KOPT-K1 (cell line): ENCODE data around the gene ISM1.

Experiments used
- H3K27ac ChIP-seq: fragments of 200-600 bp; sonication (generic); 2 replicates; pipeline ENCODE4 v1.5.1; 2016; ENCODE audit warnings: antibody characterized with exemption, mild to moderate bottlenecking, low read depth, low read length; ENCODE audit not compliant: poor library complexity, severe bottlenecking
- H3K36me3 ChIP-seq: fragments of 200-600 bp; sonication (generic); 2 replicates; pipeline ENCODE4 v1.5.1; 2017; ENCODE audit warnings: antibody characterized with exemption, mild to moderate bottlenecking, low read length, moderate library complexity; ENCODE audit not compliant: insufficient read depth
- H3K9me3 ChIP-seq: fragments of 200-600 bp; sonication (generic); 2 replicates; pipeline ENCODE4 v1.5.1; 2017; ENCODE audit warnings: antibody characterized with exemption, low read length, mild to moderate bottlenecking; ENCODE audit not compliant: insufficient read depth, poor library complexity, severe bottlenecking

The ISM1 gene

GRCh38 chr20:13220904-13221297, at the start of gene ISM1:
Gene ISM1, plus strand, starts transcription at chr20:13221274. Its CDS starts 503 bp downstream, at chr20:13221777.
- Histone ChIP-seq H3K36me3 (no peaks in the 10 kb centered on the region), H3K27ac (no peak within 1 kb of the TSS), H3K9me3 (no peaks in the 10 kb centered on the region)

GRCh38 chr20:13173201-13173600, 47.9 kb upstream of the ISM1 start:
- peaks cover 4% of the 10 kb centered on the region for H3K9me3 ChIP-seq
- no peaks in the 10 kb centered on the region for H3K36me3 ChIP-seq
- H3K27ac ChIP-seq, result no peak overlapping the region

GRCh38 chr20:13174402-13174801, 46.7 kb upstream of the ISM1 start:
- no peaks in the 10 kb centered on the region for H3K36me3 ChIP-seq

GRCh38 chr20:13180986-13181889, 39.8 kb upstream of the ISM1 start:
- Histone ChIP-seq H3K9me3 (peaks cover 2% of the 10 kb centered on the region), H3K36me3 (no peaks in the 10 kb centered on the region), H3K27ac (no peak overlapping the region)

More at GRCh38 chr20:13174402-13174801, 46.7 kb upstream of the ISM1 start:
- peaks cover 4% of the 10 kb centered on the region for H3K9me3 ChIP-seq
- H3K27ac ChIP-seq, result no peak overlapping the region

- H3K9me3 ChIP-seq, result no peaks in the 10 kb centered on the region
- H3K27ac ChIP-seq, result no peak overlapping the region
- no peaks in the 10 kb centered on the region for H3K36me3 ChIP-seq
Observed at GRCh38 chr20:13183005-13183404, 38.1 kb upstream of the ISM1 start.

- no peaks in the 10 kb centered on the region for H3K9me3 ChIP-seq
- no peaks in the 10 kb centered on the region for H3K36me3 ChIP-seq
- H3K27ac ChIP-seq, result no peak overlapping the region
Observed at GRCh38 chr20:13186043-13186774, 34.9 kb upstream of the ISM1 start.

- Histone ChIP-seq H3K27ac (no peak overlapping the region), H3K36me3 (no peaks in the 10 kb centered on the region), H3K9me3 (no peaks in the 10 kb centered on the region)
Observed at GRCh38 chr20:13187899-13188298, 33.2 kb upstream of the ISM1 start.

GRCh38 chr20:13199279-13199678, 21.8 kb upstream of the ISM1 start:
- Histone ChIP-seq H3K36me3 (no peaks in the 10 kb centered on the region), H3K9me3 (no peaks in the 10 kb centered on the region), H3K27ac (no peak overlapping the region)

GRCh38 chr20:13200767-13201500, 20.1 kb upstream of the ISM1 start:
- Histone ChIP-seq H3K9me3 (no peaks in the 10 kb centered on the region), H3K36me3 (no peaks in the 10 kb centered on the region), H3K27ac (no peak overlapping the region)

GRCh38 chr20:13202565-13202964, 18.5 kb upstream of the ISM1 start:
- Histone ChIP-seq H3K9me3 (no peaks in the 10 kb centered on the region), H3K36me3 (no peaks in the 10 kb centered on the region), H3K27ac (no peak overlapping the region)

GRCh38 chr20:13205425-13205824, 15.6 kb upstream of the ISM1 start:
- no peaks in the 10 kb centered on the region for H3K9me3 ChIP-seq
- H3K36me3 ChIP-seq, result no peaks in the 10 kb centered on the region
- no peak overlapping the region for H3K27ac ChIP-seq

GRCh38 chr20:13205848-13206434, 15.1 kb upstream of the ISM1 start:
- no peaks in the 10 kb centered on the region for H3K9me3 ChIP-seq

GRCh38 chr20:13207016-13207415, 14.1 kb upstream of the ISM1 start:
- no peaks in the 10 kb centered on the region for H3K36me3 ChIP-seq
- no peak overlapping the region for H3K27ac ChIP-seq
- H3K9me3 ChIP-seq, result peaks cover 2% of the 10 kb centered on the region

More at GRCh38 chr20:13205848-13206434, 15.1 kb upstream of the ISM1 start:
- Histone ChIP-seq H3K27ac (no peak overlapping the region), H3K36me3 (no peaks in the 10 kb centered on the region)

- no peak overlapping the region for H3K27ac ChIP-seq
- H3K9me3 ChIP-seq, result peaks cover 9% of the 10 kb centered on the region
- no peaks in the 10 kb centered on the region for H3K36me3 ChIP-seq
Observed at GRCh38 chr20:13211956-13212618, 9.0 kb upstream of the ISM1 start.
